HG03175 (cell line): ENCODE results near the gene ASB18.
"Not testable (repeated sequence)": the region's sequence is repeated elsewhere in the genome, so short reads cannot be mapped to it uniquely, and the experiment has no call there.

Experiments
- ATAC-seq: cut with Tn5 transposase; IDR thresholded peaks from one replicate; pipeline ENCODE4 v1.9.1; 2021; ENCODE audit warnings: mild to moderate bottlenecking, moderate library complexity; ENCODE audit not compliant: unreplicated experiment

Gene ASB18, protein sequence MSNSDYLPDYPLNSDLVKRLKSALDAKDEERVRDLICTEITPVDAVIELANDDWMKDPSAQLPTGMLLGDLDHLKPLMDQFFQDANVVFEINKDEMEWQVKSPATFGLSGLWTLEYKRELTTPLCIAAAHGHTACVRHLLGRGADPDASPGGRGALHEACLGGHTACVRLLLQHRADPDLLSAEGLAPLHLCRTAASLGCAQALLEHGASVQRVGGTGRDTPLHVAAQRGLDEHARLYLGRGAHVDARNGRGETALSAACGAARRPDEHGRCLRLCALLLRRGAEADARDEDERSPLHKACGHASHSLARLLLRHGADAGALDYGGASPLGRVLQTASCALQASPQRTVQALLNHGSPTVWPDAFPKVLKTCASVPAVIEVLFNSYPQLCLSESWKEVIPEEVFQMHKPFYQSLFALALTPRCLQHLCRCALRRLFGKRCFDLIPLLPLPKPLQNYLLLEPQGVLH

GRCh38 chr2:236264256-236264655, at the start of gene ASB18:
Gene ASB18 (minus strand): TSS chr2:236264406. CDS start chr2:236264345, 61 bp downstream.
- ATAC-seq: no peak

DNA sequence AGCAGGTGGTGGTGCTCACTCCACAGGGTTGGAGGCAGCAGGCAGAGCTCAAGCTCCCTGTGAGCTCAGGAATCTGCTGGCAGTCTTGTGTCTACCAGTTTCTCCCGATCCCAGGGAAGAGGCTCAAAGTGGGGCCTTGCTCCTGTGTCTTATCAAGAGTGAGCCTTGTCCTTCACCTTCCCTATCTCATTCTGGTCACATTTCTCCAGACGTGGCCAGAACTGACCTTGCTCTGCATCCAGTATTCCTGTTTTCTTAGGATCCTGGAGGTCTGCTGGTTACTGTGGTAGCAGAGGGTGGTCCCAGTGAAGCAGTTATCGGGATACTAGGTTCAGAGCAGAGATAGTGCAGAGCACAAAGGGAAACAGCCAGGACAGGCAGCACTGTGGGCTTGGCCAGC, 47.1 kb upstream of the ASB18 start:
- ATAC-seq: no peak

- no peak for ATAC-seq
These were observed 45.4 kb upstream of the ASB18 start for GRCh38 chr2:236309669-236310029.

DNA sequence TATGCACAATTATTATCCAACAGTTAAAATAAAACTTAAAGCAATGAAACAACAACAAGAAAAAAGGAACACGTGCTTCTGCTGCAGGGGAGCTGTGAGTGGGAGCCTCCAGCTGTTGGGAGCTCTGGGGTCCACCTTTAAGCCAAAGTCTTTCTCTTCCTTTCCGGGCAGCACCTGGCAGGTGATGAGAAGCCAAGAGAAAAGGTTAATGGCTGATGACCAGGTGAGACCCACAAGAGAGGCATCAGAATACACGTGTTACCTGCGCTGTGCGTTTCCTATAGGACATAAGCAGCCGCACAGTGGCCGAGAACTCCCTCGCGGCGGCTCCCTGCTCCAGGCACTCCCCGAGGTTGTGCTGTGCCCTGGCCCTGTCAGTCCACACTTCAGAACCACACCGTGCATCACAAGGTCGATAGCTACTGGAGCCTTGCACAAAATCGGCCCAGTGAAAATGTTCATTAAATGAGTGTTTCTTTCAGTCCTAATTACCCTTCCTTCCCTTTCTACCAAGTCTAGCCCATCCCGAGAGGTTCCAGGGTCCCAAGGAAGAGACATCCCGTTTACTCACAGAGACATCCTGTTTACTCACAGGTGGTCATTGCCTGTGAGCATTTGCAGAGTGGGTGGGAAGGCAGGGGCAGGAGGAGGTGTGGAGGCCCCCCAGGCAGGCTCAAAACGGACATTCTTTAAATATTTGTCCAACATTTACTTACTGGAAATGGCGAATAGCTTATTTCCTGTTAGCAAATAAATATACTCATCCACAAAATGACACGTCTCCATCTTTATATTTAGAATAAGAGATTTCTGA, 44.9 kb upstream of the ASB18 start:
- no peak for ATAC-seq

GRCh38 chr2:236307641-236308040, 43.4 kb upstream of the ASB18 start:
- ATAC-seq: no peak

- ATAC-seq: no peak
These were observed 42.8 kb upstream of the ASB18 start for GRCh38 chr2:236306825-236307540.

DNA sequence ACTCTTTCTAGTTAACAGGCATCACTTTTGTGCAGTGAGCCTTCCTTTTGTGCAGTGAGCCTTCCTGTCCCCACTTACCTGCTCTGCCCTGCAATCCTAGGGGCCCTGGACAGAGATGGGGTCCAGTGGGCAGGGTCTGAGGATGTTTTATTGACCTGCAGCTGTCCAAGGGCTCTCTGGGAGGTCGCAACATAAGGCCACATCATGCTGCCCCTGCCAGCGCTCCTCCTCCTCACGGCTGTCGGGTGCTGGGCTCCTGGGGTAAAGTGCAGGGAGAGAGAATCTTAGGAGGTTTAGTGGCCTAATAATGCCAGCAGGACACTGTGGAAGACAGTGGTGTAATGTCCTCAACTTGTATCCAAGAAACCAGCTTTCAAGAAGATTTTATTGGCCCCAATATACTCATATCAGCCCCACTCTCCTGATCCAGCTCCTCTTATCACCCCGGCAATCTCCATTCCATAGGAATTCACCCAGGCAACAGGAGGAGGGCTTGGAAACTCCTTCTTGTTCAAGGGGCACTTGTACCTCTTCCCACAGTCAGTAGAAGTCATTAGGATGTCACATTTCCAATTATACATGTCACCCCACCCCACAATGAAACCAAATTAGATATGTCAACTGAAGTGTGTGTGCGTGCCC, 41.9 kb upstream of the ASB18 start:
- no peak for ATAC-seq

GRCh38 chr2:236305531-236305930, 41.3 kb upstream of the ASB18 start:
- ATAC-seq: no peak

- no peak for ATAC-seq
These were observed 39.7 kb upstream of the ASB18 start for GRCh38 chr2:236303935-236304334.

GRCh38 chr2:236302555-236302954, 38.3 kb upstream of the ASB18 start:
- ATAC-seq: no peak

DNA sequence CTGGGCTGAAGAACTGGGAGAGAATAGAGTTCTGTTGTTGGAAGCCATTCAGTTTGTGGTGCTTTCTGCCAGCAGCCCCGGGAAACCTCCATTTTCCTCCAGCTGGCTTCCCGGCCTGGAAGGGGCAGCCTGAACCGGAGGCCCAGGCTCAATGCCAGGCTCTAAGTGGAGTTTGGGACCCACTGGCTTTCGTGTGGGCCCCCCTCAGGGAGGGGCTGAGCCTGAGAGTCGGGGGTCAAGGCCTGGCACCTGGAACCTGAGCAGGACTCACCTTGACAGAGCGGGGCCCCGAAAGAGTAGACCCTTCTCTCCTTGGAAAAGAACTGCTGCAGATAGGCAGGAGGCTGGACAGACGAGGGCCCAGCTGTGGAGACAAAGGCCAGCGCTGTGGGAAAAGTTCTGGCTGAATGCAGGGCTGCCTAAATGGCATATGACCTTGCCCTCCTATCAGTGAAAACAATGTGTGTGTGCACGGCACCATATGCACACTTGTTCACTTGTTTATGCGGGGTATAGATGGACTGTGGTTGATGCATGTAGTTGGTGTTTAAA, 34.8 kb upstream of the ASB18 start:
- ATAC-seq: no peak

DNA sequence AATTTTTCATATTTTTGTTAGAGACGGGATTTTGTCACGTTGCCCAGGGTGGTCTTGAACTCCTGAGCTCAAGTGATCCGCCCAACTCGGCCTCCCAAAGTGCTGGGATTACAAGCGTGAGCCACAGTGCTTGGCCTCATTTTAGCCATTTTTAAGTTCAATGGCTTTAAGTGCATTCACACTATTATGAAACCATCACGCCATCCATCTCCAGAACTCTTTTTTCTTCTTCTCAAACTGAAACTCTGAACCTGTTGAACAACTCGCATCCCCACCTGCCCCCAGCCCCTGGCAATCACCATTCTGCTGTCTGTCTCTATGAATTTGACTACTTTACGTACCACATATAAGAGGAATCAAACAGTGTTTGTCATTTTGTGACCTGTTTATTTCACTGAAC, 31.3 kb upstream of the ASB18 start:
- ATAC-seq: no peak

- ATAC-seq: no peak
These were observed 30.4 kb upstream of the ASB18 start for GRCh38 chr2:236294647-236295046.

- ATAC-seq: no peak
These were observed 29.1 kb upstream of the ASB18 start for GRCh38 chr2:236293241-236293810.

- ATAC-seq: no peak
These were observed 27.7 kb upstream of the ASB18 start for GRCh38 chr2:236291911-236292310.

- ATAC-seq: no peak
These were observed 27.3 kb upstream of the ASB18 start for GRCh38 chr2:236291476-236291875.

DNA sequence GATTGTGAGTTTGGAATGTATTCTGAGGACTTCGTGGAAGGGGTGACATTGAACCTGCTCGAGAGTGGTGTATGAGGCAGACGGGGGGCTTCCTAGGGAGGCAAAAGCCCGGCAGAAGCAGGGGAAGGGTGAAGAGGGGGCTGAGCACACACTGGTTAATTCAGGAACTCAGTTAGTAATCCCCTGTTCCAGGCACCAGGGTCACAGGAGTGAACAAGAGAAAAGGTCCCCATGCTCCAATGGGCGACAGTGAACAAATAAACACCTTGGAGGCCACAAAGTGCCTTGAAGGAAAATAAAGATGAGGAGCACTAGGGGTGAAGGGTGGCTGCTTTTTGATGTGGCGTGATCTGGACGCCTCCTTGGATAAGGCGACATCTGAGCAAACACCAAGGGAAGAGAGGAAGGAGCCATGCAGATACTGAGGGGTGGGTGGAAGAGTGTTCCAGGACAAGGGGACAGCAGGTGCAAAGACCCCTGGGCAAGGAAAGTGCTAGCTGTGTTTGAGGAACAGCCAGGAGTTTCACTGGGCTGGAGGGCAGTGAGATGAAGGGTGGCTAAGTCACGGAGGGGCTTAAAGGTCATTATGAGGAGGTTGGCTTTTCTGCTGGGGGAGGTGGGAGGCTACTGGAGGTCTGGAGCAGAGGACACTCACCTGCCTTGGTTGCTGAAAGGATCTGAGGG, 26.7 kb upstream of the ASB18 start:
- ATAC-seq: no peak

DNA sequence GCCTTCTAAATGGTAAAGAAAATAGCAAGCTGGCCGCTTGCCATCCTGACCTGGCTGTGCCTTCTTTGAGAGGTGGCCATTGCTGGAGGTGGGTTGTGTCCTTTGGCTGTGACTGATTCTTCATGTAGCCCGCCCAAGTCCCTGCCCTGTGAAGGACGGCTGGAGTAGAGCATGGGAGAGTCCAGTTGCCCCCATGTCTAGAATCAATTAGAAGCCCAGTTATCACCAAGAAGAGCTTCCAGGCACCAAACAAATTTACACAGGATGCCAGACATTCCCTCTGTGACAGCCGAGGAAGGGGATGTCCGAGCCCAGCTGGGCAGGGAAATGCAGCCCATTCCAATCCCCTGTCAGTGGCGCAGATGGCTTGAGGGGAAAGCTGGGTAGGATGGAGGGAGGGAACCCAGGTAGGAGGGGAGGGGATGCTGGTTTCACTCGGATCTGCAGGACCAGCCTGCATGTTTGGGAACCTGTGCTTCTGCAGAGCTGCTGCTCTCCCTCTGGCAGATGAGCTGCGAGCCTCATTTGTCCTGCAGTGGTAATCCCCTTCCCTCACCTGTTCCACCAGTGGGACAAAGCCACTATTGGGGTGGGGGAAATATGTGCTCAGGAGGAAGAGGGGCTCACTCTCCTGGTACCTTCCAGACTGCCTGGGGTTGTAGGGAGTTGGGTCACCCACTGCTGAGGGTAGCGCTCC, 25.7 kb upstream of the ASB18 start:
- ATAC-seq: no peak

- ATAC-seq: not testable (repeated sequence)
These were observed 24.2 kb upstream of the ASB18 start for GRCh38 chr2:236288373-236288772.
